HG02870 (cell line): ENCODE data around the gene CD99L2.
"Not testable (repeated sequence)": the region's sequence is repeated elsewhere in the genome, so short reads cannot be mapped to it uniquely, and the experiment has no call there.

Source experiments
- ATAC-seq: cut with Tn5 transposase; IDR thresholded peaks from one replicate; pipeline ENCODE4 v1.9.1; 2021; ENCODE audit warnings: mild to moderate bottlenecking, moderate library complexity; ENCODE audit not compliant: unreplicated experiment

The CD99L2 gene

GRCh38 chrX:150857453-150857852 is 41.0 kb downstream of the CD99L2 start:
- ATAC-seq = no peak

GRCh38 chrX:150856785-150857184 is 41.7 kb downstream of the CD99L2 start:
- no peak for ATAC-seq

- ATAC-seq = no peak
These were observed 42.4 kb downstream of the CD99L2 start for GRCh38 chrX:150856101-150856500.

GRCh38 chrX:150854856-150855255 is 43.6 kb downstream of the CD99L2 start:
- no peak for ATAC-seq

GRCh38 chrX:150849996-150850720 is 48.3 kb downstream of the CD99L2 start:
- no peak for ATAC-seq

GRCh38 chrX:150849486-150849885 is 49.0 kb downstream of the CD99L2 start:
- ATAC-seq = peak; percentile 76

- ATAC-seq = no peak
These were observed 49.5 kb downstream of the CD99L2 start for GRCh38 chrX:150848914-150849365.

GRCh38 chrX:150847088-150847487 is 51.4 kb downstream of the CD99L2 start:
- no peak for ATAC-seq

GRCh38 chrX:150846130-150846529 is 52.3 kb downstream of the CD99L2 start:
- ATAC-seq = no peak

- ATAC-seq = no peak
These were observed 53.4 kb downstream of the CD99L2 start for GRCh38 chrX:150845091-150845490.

- no peak for ATAC-seq
These were observed 54.5 kb downstream of the CD99L2 start for GRCh38 chrX:150844016-150844415.

GRCh38 chrX:150842198-150842685 is 56.2 kb downstream of the CD99L2 start:
- ATAC-seq = no peak

- ATAC-seq = no peak
These were observed 56.8 kb downstream of the CD99L2 start for GRCh38 chrX:150841456-150842197.

- ATAC-seq = no peak
These were observed 60.6 kb downstream of the CD99L2 start for GRCh38 chrX:150837845-150838244.

- ATAC-seq = no peak
These were observed 63.8 kb downstream of the CD99L2 start for GRCh38 chrX:150834695-150835094.

- no peak for ATAC-seq
These were observed 64.9 kb downstream of the CD99L2 start for GRCh38 chrX:150833454-150834056.

GRCh38 chrX:150831863-150832262 is 66.6 kb downstream of the CD99L2 start:
- no peak for ATAC-seq

GRCh38 chrX:150828785-150829184 is 69.7 kb downstream of the CD99L2 start:
- no peak for ATAC-seq

GRCh38 chrX:150824352-150824751 is 74.1 kb downstream of the CD99L2 start:
- ATAC-seq = not testable (repeated sequence)

- not testable (repeated sequence) for ATAC-seq
These were observed 74.6 kb downstream of the CD99L2 start for GRCh38 chrX:150823826-150824225.

- ATAC-seq = no peak
These were observed 76.5 kb downstream of the CD99L2 start for GRCh38 chrX:150821971-150822370.

- ATAC-seq = no peak
These were observed 84.5 kb downstream of the CD99L2 start for GRCh38 chrX:150813922-150814321.
